GM21786 (cell line): ENCODE data around the gene EFHD2.
"Not testable (repeated sequence)": the region's sequence is repeated elsewhere in the genome, so short reads cannot be mapped to it uniquely, and the experiment has no call there.

ENCODE experiments used
- ATAC-seq: cut with Tn5 transposase; IDR thresholded peaks from one replicate; pipeline ENCODE4 v1.9.1; 2021; ENCODE audit not compliant: unreplicated experiment

The EFHD2 gene

GRCh38 chr1:15428815-15429435 is 19.2 kb downstream of the EFHD2 start:
- no peak for ATAC-seq

DNA sequence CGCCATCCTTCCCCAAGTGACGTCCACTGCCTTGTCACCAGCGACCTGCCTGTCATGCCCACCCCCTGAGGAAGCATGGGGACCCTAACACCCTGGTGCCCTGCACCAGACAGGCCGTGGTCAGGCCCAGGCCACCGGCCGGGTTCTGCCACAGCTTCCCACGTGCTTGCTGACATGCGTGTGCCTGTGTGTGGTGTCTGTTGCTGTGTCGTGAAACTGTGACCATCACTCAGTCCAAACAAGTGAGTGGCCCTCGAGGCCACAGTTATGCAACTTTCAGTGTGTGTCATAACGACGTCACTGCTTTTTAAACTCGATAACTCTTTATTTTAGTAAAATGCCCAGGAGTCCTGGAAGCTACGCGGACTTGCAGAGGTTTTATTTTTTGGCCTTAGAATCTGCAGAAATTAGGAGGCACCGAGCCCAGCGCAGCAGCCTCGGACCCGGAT is 20.0 kb downstream of the EFHD2 start:
- no peak for ATAC-seq

DNA sequence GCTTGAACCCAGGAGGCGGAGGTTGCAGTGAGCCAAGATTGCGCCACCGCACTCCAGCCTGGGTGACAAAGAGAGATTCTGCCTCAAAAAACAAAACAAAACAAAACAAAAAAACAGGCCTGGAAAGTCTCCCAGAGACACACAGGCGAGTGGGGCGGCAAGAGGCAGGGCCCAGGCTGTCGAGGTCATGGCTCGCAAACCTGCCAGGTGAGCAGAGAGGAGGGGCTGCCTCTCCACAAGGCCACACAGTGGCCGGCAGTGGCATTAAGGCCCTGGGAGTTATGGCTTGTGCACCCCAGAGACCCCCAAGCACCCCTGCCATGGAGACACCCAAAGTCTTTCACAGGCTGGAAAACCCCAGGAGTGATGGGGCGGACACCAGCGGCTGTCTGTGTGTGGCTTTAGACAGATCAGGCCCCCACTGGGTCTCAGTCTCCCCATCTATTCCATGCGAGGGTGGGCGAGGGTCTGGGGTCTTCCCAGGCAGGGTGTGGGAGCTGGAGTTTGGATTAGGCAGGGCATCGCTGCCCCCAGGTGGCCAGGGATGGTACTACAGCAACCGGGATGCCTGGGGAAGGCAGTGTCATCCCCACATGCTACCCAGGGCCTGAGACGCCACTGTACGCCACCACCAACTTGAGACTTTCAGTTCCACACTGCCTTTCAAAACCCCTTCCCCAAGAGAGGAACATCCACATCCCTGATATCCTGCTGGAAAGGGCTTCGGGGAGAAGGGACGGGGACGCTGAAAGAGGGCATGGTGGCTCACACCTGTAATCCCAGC is 21.3 kb downstream of the EFHD2 start:
- no peak for ATAC-seq

DNA sequence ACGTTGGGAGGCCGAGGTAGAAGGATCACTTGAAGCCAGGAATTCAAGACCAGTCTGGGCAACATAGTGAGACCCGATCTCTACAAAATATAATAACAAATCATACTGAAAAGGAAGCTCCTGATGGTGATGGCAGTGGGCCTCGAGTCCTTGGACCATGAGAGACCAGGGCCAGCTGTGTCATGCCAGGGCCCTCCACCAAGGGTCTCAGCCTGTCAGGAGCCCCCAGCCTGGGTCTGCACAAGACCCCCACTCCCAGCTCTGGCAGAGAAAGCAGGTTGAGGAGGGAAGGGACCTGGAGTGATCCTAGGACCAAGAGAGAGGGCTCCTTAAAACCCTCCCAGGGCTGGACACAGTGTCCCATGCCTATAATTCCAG is 21.9 kb downstream of the EFHD2 start:
- no peak for ATAC-seq

DNA sequence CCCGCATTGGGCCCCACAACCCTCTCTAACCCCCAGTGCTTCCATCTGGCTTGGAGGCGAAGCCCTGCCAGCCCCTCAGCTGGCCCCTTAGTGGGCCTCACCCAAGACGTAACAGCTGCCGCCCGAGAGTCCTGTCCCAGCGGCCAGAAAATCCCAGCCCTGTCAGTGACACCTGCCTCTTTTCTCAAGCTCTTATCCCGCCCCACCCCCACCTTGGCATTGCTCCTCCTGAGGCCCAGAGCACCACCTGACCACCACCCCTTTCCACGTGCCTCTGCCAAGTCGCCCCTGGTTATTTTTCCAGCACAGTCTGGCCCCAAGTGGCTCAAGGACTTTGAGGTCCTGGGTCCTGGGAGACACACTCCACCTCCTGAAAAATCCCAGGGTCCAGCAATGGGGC is 22.6 kb downstream of the EFHD2 start:
- ATAC-seq: no peak

DNA sequence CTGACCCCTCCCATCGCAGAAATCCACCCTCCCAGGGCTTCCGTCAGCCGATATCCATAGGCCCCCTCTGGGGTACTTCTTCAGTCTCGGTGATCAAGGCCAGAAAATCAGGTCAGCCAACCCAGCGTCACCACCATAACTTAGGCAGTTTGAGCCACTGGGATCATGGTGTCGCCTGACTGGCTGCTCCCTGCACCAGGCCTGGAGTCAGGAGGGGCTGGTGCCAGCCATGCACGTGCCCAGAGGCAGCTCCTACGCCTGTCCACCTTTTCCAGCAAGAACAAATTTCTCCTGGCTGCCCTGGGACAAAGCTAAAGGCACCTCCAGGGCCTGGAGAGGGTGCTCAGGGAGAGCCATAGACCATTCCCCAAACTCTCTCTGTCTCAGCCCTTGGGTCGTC is 23.8 kb downstream of the EFHD2 start:
- no peak for ATAC-seq

DNA sequence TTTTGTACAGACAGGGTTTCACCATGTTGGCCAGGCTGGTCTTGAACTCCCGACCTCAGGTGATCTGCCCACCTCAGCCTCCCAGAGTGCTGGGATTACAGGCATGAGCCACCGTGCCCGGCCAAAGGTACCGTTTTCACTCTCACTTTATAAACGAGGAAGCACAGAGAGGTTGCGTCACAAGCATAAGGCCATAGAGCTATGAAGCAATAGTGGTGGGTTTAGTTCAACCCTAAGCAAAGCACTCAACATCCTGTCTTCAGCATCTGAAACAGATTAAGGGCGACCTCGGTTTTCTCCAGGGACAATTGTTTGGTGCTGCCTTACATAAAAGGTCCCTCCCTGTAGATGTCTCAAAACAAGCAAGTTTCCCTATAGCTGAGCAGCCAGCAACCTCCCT is 25.1 kb downstream of the EFHD2 start:
- not testable (repeated sequence) for ATAC-seq

DNA sequence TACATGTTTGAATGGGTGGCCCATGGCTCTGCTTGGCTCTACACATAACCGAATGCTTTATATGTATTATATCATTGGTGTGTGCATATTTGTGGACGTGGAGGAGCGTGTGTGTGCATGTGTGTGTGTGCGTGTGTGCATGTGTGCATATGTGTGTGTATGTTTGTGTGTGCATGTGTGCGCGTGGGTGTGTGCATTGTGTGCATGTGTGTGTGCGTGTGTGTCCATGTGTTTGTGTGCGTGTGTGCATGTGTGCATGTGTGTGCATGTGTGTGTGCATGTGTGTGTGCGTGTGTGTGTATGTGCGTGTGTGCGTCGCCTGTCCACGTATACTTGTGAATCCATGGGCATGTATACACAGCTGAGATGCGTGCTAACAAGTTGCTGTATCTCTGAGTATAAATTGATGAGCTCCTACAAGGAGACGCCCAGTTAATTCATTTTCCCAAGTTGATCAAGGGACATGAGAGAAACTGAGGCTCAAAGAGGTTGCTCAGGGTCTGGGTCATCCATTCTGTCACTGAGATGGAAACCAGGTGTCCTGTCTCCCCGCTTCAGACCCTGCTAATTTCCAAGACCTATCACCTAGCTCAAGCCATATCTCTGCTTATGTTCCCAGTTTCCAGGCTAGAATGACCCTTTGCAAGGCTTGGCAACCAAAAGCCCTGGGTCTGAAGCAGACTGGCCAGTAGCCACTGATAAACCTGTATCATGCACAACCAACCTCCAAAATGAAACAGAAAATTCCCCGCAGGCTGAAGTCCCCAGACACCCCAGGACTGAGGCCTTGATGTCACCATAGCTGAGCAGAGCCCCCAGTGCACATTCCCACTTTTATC is 25.8 kb downstream of the EFHD2 start:
- ATAC-seq: no peak

- no peak for ATAC-seq
These were observed 27.3 kb downstream of the EFHD2 start for GRCh38 chr1:15436881-15437442.

- ATAC-seq: no peak
These were observed 29.6 kb downstream of the EFHD2 start for GRCh38 chr1:15439325-15439724.

- ATAC-seq: no peak
These were observed 30.7 kb downstream of the EFHD2 start for GRCh38 chr1:15440357-15440756.

DNA sequence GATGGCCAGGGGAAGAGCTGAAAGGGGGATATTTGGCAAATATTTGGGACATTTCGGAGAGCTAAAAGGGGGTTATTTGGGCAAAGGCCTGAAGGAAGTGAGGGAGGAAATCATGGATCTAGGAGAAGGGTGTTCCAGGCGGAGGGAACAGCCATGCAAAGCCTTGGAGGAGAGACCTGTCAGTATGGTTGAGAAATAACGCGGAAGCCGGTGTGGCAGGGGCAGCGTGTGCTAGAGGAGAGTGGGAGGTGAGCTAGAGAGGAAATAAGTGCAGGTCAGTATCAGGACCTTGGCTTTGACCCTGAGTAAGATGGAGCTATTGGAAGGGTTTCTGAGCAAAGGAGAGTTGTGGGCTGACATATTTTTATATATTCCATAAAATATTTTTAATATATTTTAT is 31.6 kb downstream of the EFHD2 start:
- ATAC-seq: no peak

- no peak for ATAC-seq
These were observed 32.4 kb downstream of the EFHD2 start for GRCh38 chr1:15442119-15442518.

DNA sequence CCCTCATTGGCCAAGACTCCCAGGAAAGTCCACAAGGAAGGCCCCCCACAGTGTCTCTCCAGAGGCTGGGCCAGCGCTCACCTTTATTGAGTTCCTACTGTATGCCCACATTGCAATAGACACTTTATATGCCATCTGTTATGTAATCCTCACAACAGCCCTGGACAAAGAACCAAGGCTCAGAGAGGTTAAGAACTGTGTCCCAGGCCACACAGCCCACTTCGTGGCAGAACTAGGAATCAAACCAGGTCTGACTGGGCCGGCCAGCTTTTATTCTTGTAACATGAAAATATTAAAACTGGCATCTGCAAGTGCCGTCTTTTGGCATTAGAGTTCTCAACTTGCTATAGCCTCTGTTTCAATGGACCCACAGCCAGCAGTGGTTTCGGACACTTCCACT is 33.1 kb downstream of the EFHD2 start:
- no peak for ATAC-seq

- no peak for ATAC-seq
These were observed 33.6 kb downstream of the EFHD2 start for GRCh38 chr1:15443281-15443680.

DNA sequence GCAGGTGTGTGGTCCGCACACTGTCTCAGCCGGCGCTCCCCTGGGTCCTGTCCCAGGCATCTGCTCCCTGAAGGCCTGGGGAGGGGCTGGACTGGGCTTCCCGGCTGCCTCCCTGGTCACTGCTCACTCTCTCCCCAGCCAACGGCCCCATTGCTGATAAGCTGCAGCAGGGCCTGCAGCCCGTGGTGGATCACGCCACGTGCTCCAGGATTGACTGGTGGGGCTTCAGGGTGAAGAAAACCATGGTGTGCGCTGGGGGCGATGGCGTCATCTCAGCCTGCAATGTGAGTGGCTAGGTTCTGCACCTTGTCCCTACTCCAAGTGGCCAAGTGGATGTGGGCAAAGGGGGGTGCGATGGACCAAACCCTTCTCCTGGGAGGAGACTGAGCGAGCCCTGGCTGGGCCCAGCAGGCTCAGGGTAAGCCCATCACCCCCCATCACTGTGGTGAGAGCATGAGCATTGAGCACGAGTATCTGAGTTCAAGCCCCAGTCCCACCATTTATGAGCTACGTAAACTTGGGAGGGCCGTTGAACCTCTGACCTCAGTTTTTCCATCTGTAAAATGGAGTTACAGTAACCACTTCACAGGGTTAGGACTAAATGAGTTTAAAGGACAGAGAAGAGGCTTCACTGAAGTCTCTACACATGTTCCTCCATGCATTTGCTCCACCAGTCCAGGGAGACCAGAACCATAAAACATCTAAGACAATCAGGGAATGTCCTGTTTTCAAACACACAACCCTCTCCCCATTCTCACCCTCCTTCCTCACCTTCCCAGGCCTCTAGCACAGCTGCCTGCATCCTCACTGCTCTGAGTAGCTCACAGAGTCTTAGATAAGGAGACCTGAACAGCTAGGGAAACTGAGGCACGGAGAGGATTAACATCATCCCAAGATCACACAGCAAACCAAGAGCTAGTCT is 35.0 kb downstream of the EFHD2 start:
- no peak for ATAC-seq

DNA sequence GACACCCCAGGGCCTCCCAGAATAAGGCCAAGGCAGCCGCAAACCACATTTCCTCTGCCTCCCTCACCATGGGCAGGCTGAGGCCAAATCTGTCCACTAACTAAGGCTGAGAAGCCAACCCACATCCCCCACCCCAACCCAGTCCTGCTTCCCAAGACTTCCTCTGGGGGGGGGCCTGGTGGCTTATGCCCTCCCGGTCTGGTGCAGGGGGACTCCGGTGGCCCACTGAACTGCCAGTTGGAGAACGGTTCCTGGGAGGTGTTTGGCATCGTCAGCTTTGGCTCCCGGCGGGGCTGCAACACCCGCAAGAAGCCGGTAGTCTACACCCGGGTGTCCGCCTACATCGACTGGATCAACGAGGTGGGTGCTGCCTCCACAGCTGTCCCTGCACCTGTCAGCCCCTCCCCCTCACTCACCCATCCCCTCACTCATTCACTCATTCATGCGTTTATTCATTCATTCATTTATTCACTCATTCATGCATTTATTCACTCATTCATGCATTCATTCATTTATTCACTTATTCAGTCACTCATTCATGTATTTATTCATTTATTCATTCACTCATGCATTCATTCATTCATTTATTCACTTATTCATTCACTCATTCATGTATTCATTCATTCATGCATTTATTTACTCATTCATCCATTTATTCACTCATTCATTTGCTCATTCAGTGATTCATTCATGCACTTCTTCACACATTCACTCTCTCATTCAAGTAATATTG is 35.9 kb downstream of the EFHD2 start:
- no peak for ATAC-seq

DNA sequence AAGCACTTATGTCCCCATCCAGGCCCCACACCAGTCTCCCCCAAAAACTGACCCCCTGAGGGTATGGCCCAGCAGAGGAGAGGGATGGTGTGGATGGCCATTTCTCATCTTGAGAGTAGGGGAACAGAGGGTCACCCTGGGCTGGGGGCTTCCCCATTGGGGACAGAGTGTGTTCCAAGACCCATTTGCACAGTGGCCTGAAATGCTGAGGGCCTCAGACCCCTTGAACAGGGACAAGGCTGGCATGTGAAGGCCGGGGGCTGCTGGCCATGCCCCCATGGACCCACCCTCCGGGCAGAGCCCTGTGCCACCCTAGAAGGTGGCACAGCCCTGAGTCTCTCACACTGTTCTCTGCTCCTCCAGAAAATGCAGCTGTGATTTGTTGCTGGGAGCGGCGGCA is 36.5 kb downstream of the EFHD2 start:
- ATAC-seq: no peak

DNA sequence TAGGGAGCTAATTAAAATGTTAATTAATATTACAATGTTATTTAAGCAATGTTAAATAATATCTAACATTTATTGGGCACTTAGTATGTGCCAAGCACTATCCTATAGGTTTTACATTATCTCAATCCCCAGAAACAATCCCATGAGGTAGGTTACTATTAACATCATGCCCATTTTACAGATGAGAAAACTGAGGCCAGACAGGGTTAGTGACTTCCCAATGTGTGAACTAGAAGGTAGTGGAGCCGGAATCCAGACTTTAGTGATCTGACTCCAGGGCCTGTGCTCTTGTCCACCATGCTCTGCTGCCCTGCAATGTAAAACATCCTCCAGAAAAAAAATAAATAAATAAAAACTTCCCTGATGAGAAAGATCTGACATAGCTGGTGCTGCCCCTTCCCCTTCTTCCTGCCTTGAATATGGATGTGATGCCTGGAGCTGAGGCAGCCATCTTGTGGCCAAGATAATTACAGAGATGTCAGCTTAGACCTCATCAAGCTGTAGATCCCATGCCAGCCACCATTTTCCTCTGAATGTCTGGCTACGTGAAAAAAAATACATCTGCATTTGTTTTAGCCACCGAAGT is 39.3 kb downstream of the EFHD2 start:
- no peak for ATAC-seq
